Common myeloid progenitor, CD34-positive (primary cell): ENCODE data around the gene SSUH2.

Source experiments
- CTCF ChIA-PET: fragments of 350-600 bp; sonication (Branson Sonifier 250); formaldehyde crosslinking; loops from one replicate; lab custom pipeline; 2021; ENCODE audit warnings: antibody characterized with exemption; lab: Charles Lee
- POLR2A ChIA-PET: fragments of 350-600 bp; sonication (Branson Sonifier 250); formaldehyde crosslinking; loops from one replicate; lab custom pipeline; 2021; ENCODE audit warnings: antibody characterized with exemption; lab: Charles Lee
- DNase-seq, 3 donors: peaks; one replicate each; pipeline versions ENCODE4 v3.0.0 to v3.0.0-alpha.2; 2013
- H3K27ac ChIP-seq, 2 experiments: 1 replicate in 1 of 2; 2 replicates in 1 of 2; pipeline ENCODE4 v1.7.0; 2013; ENCODE audit warnings: inconsistent platforms in 2 of 2, low read length in 2 of 2, mild to moderate bottlenecking in 2 of 2, low read depth in 1 of 2, moderate library complexity in 1 of 2; ENCODE audit not compliant: severe bottlenecking in 2 of 2, insufficient read depth in 1 of 2, poor library complexity in 1 of 2
- H3K27me3 ChIP-seq, 5 experiments: replicated peaks in 2 of 5; 1 replicate in 3 of 5; 2 replicates in 2 of 5; pipeline versions ENCODE4 v1.6.1 to v1.7.0; 2013; ENCODE audit warnings: low read length in 4 of 5, mild to moderate bottlenecking in 2 of 5, moderate library complexity in 2 of 5, inconsistent platforms in 1 of 5; ENCODE audit not compliant: insufficient read depth in 5 of 5, control insufficient read depth in 4 of 5
- H3K36me3 ChIP-seq, 4 experiments: 1 replicate in 2 of 4; 2 replicates in 2 of 4; pipeline versions ENCODE4 v1.6.1 to v1.7.0; 2013; ENCODE audit warnings: low read length in 3 of 4, control low read depth in 1 of 4, mild to moderate bottlenecking in 1 of 4; ENCODE audit not compliant: control insufficient read depth in 4 of 4, insufficient read depth in 4 of 4
- H3K4me1 ChIP-seq, 4 experiments: 1 replicate in 3 of 4; 2 replicates in 1 of 4; pipeline versions ENCODE4 v1.6.1 to v1.7.1; 2013; ENCODE audit warnings: low read length in 3 of 4, mild to moderate bottlenecking in 3 of 4, control low read depth in 1 of 4, inconsistent platforms in 1 of 4, moderate library complexity in 1 of 4; ENCODE audit not compliant: control insufficient read depth in 4 of 4, insufficient read depth in 4 of 4; ENCODE audit errors: control extremely low read depth in 1 of 4
- H3K4me3 ChIP-seq, 7 experiments: 1 replicate in 4 of 7; 2 replicates in 3 of 7; pipeline versions ENCODE4 v1.5.1 to v1.7.0; 2013; ENCODE audit warnings: mild to moderate bottlenecking in 7 of 7, low read length in 6 of 7, moderate library complexity in 6 of 7, inconsistent platforms in 2 of 7, low read depth in 2 of 7, control low read depth in 1 of 7; ENCODE audit not compliant: insufficient read depth in 4 of 7, control insufficient read depth in 1 of 7; ENCODE audit errors: extremely low read depth in 1 of 7
- H3K9me3 ChIP-seq, 5 experiments: 1 replicate in 4 of 5; 2 replicates in 1 of 5; pipeline versions ENCODE4 v1.6.1 to v1.7.1; 2013; ENCODE audit warnings: low read length in 4 of 5, mild to moderate bottlenecking in 2 of 5, inconsistent platforms in 1 of 5, low read depth in 1 of 5, moderate library complexity in 1 of 5; ENCODE audit not compliant: control insufficient read depth in 4 of 5, insufficient read depth in 2 of 5; ENCODE audit errors: control extremely low read depth in 1 of 5
- WGBS: methylation state at CpG from one replicate; pipeline ENCODE4 v1.1.5; 2013; ENCODE audit not compliant: insufficient coverage; 5-methylcytosine and 5-hydroxymethylcytosine counted together

SSUH2 gene

DNA sequence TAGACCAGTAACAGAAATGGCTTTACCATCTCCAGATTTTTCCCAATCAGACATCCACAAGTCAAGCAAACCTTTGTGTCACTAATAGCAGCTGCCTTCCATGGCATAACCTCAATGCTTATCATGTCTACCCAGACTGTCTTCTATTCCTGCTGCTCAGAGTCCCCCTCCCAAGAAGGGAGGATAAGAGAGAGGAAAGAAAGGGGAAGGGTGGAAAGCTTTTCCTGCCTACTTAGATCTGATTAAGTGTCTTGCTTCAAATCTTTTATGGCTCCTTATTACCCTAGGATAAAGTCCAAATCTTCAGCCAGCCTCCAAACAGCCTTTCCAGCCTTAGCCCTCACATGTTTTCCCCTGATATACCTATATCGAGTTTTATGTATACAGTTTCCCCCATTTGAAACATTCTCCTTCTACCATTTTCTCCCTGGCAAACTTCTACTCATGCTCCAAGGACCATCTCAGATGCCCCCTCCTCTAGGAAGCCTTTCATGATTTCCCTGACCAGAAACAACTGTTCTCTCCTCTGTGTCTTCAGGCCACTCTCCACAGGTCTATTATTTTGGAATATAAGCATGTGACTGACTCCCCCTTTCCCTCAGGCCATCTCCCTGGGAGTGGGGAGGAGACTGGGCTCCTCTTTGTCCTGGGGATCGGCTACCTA, 7.9 kb upstream of the SSUH2 start:
- ChIA-PET CTCF (no interaction called here), POLR2A (no interaction called here)
- peak; percentile 11 to 41 (median 29) for DNase-seq
- no peak overlapping the region for H3K27ac ChIP-seq
- H3K27me3 ChIP-seq, result peaks cover 0 to 2% (median 0%) of the 10 kb centered on the region in 5 experiments
- no peaks in the 10 kb centered on the region for H3K36me3 ChIP-seq
- no peak overlapping the region for H3K4me3 ChIP-seq
- 80% methylated on average over 1 of the region's 2 CpGs for WGBS
- H3K9me3 ChIP-seq, result no peaks in the 10 kb centered on the region
- peaks cover 0 to 4% (median under 1%) of the 10 kb centered on the region in 4 experiments for H3K4me1 ChIP-seq

DNA sequence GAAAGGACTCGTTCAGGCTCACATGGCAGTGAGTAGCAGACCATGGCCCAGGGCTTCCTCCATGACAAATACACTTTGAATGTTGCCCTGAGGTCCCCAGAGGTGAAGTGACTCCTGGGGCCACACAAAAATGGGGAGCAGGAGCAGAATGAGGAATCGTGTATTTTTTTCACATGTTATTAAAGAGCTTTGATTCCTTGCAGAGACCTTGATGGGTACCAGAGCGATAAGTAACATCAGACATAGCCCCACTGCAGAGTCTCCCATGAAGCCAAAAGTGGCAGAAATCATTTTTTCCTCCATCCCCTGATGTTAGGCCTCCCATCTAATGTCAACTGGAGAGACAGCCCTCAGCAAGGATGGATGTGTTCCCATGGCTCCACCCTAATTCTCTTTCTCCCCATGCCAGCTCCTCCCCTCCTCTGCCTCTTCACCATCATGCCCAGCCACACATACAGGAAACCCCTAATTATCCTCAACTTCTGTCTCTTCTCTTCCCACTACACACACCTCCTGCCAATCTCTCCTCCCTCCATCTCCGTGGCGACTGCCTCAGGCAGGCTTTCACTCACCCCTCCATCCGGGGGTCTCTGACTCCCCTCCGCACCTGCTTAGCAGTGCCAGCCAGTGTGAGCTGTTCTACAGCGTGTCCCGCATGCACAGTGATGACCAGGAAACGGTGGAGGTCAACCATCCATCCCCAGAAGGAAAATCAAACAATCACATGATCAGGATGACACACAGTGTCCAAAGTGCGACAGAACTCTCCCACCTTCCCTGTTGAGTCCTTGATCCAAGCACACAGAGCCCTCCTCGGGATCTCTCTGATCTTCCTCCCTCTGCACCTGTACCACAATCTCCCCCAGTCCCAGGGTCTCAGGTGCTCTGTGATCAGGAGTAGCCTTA, 7.1 kb upstream of the SSUH2 start:
- no peaks in the 10 kb centered on the region for H3K36me3 ChIP-seq
- peaks cover 0 to 2% (median 0%) of the 10 kb centered on the region in 5 experiments for H3K27me3 ChIP-seq
- no peak overlapping the region for H3K27ac ChIP-seq
- CTCF ChIA-PET, result no interaction called here
- H3K4me1 ChIP-seq, result no peaks in the 10 kb centered on the region
- WGBS, result 89% methylated on average over 9 of the region's 12 CpGs
- no peaks in the 10 kb centered on the region for H3K9me3 ChIP-seq
- POLR2A ChIA-PET, result no interaction called here
- H3K4me3 ChIP-seq, result no peak overlapping the region
- no peak for DNase-seq

DNA sequence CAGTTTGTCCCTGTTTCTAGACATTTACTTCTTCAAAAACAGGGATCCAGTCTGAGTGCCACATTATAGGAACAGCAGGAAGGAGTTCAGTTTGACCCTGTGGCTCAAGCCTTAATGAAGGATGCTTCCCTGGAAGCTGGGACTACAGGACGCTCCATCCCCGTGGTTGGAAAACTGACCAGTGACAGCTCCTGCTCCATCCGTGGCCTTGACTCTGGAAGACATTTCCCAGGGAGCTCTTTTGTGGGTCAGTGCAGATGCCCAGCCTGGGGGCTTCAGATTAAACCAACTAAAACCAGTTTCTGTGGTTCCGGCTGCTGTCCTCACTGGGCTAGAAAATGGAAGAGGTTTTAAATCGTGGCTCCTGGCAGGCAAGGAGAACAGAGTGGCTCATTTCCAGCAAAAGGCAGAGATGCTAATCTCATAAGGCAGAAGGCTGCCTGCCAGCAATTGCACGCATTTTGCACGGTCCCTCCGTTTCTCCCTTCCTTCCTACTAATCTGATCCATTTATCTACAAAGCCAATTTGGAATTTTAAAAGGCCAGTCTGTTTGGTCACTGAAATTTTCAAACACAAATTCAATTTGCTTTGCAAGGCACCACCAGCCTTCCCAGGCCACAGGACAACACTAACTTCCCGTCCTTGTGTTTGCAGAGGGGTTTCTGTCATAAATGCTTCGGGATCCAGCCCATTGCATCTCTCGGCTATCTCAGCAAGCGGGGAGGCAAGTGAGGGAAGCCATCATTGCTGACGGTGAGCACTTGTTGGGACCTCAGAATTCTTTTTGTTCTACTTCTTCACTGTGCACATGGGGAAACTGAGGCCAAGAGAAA, 6.2 kb upstream of the SSUH2 start:
- WGBS, result 70% methylated on average over 13 of the region's 13 CpGs
- H3K4me3 ChIP-seq, result no peak overlapping the region
- H3K27ac ChIP-seq, result no peak overlapping the region
- no peaks in the 10 kb centered on the region for H3K36me3 ChIP-seq
- DNase-seq, result no peak
- no peaks in the 10 kb centered on the region for H3K9me3 ChIP-seq
- ChIA-PET CTCF (no interaction called here), POLR2A (interaction anchor here (0.6 kb wide), 1 partner anchor 514 kb away, joined by 3 read pairs; no protein-coding TSS in a partner anchor)
- no peaks in the 10 kb centered on the region for H3K4me1 ChIP-seq
- H3K27me3 ChIP-seq, result peaks cover 0 to 2% (median 0%) of the 10 kb centered on the region in 5 experiments

DNA sequence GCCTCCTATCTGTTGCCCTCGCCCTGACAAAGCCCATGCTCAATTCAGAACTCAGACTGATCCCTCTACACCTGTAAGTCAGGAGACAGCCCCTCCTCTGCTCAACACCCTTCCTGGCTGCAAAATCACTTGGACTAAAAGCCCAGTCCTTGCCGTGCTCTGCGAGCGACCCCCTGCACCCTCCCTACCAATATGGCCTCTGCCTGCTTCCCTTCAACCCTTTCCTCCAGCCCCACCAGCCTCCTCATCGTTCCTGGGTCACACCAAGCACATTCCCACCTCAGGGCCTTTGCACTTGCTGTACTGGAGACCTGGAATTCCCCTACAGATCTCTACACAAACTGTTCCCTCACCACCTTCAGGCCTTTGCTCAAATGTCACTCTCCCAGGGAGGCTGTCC, 5.2 kb upstream of the SSUH2 start:
- no peak overlapping the region for H3K4me3 ChIP-seq
- no peak overlapping the region for H3K27ac ChIP-seq
- ChIA-PET CTCF (no interaction called here), POLR2A (interaction anchor here (0.6 kb wide), 1 partner anchor 515 kb away, joined by 3 read pairs; no protein-coding TSS in a partner anchor)
- H3K4me1 ChIP-seq, result no peaks in the 10 kb centered on the region
- 93% methylated on average over 4 of the region's 5 CpGs for WGBS
- no peaks in the 10 kb centered on the region for H3K9me3 ChIP-seq
- H3K27me3 ChIP-seq, result peaks cover 0 to 2% (median 0%) of the 10 kb centered on the region in 5 experiments
- H3K36me3 ChIP-seq, result no peaks in the 10 kb centered on the region
- DNase-seq, result no peak

DNA sequence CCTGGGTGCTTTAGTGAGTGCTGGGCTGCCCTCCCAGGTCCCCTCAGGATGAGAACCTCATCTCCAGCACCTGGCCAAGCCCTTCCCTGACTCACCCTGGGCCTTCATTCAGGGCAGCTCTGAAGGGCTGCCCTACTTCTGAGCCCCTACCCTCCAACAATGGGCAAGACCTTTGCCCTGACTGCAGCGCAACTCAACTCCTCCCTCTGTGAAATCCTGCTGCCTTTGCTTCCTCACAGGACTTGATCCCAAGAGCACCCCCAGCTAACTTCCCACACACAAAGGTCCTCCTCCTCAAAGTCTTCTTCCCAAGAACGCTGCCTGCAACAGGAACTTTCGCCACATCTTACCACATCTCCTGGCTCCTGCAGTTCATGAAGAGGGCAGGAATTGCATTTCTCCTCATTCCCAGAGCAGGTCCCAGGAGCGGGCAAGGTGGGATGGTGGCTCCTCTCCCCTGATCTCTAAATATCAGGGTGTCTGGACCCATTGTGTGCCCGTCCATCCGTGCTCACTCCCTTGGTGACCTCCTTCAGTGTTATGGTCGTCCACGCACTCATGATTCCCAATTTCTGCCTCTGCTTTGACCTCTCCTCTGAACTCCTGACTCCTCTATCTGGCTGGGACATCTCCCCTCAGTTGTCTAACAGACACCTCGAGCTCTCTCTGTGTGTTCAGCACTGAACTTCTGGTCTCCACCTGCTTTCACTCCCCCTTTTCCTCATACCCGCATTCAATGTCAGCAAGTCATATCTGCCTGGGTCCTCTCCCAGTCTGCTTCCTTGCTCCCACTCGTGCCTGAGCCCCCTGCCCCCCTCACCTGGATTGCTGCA, 4.5 kb upstream of the SSUH2 start:
- 89% methylated on average over 11 of the region's 11 CpGs for WGBS
- ChIA-PET CTCF (interaction anchor here (1.2 to 1.3 kb wide), 2 partner anchors 15 to 144 kb away, joined by 3 read pairs; no protein-coding TSS in a partner anchor), POLR2A (no interaction called here)
- H3K36me3 ChIP-seq, result no peaks in the 10 kb centered on the region
- DNase-seq, result no peak
- no peak overlapping the region for H3K4me3 ChIP-seq
- no peaks in the 10 kb centered on the region for H3K9me3 ChIP-seq
- H3K27ac ChIP-seq, result no peak overlapping the region
- peaks cover 0 to 2% (median 0%) of the 10 kb centered on the region in 5 experiments for H3K27me3 ChIP-seq
- H3K4me1 ChIP-seq, result peaks cover 0 to 3% (median under 1%) of the 10 kb centered on the region in 4 experiments
